Heart right ventricle (tissue), 16 donors: ENCODE measurements around the gene ZNF541. TPM values are rescaled to one million over a fixed set of nuclear protein-coding genes. Genes with fewer than 3 reads are reported as not detected.

ENCODE experiments used
- ATAC-seq, 8 donors: fragments of 200-7000 bp; cut with Tn5 transposase; one replicate each; pipeline ENCODE4 v1.9.1; 2020; ENCODE audit warnings: mild to moderate bottlenecking in 8 of 8, moderate library complexity in 8 of 8, moderate number of reproducible peaks in 1 of 8
- DNase-seq, 2 donors: peaks; one replicate each; pipeline ENCODE4 v3.0.0-alpha.2; 2020
- H3K27ac ChIP-seq, 10 donors: fragments of 200-600 bp; sonication (generic) in 2 of 10; one replicate each; pipeline versions ENCODE4 v1.5.0 to v1.8.0; 2020 to 2022; ENCODE audit warnings: mild to moderate bottlenecking in 3 of 10
- H3K27me3 ChIP-seq, 7 donors: fragments of 200-600 bp; one replicate each; pipeline ENCODE4 v1.8.0; 2021 to 2022; ENCODE audit warnings: mild to moderate bottlenecking in 2 of 7
- H3K36me3 ChIP-seq, 9 donors: fragments of 200-600 bp; sonication (generic) in 1 of 9; one replicate each; pipeline versions ENCODE4 v1.5.0 to v1.8.0; 2020 to 2022; ENCODE audit warnings: mild to moderate bottlenecking in 2 of 9
- H3K4me1 ChIP-seq, 9 donors: fragments of 200-600 bp; sonication (generic) in 1 of 9; one replicate each; pipeline versions ENCODE4 v1.5.0 to v1.8.0; 2020 to 2022; ENCODE audit warnings: mild to moderate bottlenecking in 4 of 9
- H3K4me3 ChIP-seq, 10 donors: fragments of 200-600 bp; sonication (generic) in 2 of 10; one replicate each; pipeline versions ENCODE4 v1.5.0 to v1.8.0; 2020 to 2022; ENCODE audit warnings: mild to moderate bottlenecking in 7 of 10, moderate library complexity in 2 of 10
- H3K9me3 ChIP-seq, 11 donors: fragments of 200-600 bp in 10 of 11; sonication (generic) in 2 of 11; one replicate each; pipeline versions ENCODE4 v1.5.0 to v1.8.0; 2013 to 2022; ENCODE audit warnings: mild to moderate bottlenecking in 2 of 11, control low read depth in 1 of 11, moderate library complexity in 1 of 11
- WGBS, 2 donors: extraction: QIAGEN DNeasy Blood & Tissue Kit; methylation state at CpG; one replicate each; pipeline ENCODE4 v1.1.7; 2013; ENCODE audit warnings: inconsistent platforms in 1 of 2; 5-methylcytosine and 5-hydroxymethylcytosine counted together
- intact Hi-C, 10 donors: fragments of 100-400 bp; cut with DNase I; formaldehyde crosslinking; loops; one replicate each; pipeline versions ENCODE4 v1.11.1 to v1.14.2; 2022
- polyA plus RNA-seq, 2 donors: library from polyadenylated mRNA; stranded (reverse); fragments of 200-250 nt; gene quantifications; one replicate each; pipeline ENCODE4 v1.2.3, GENCODE V29; 2013
- total RNA-seq, 10 donors: library from RNA; stranded (reverse); fragmentation: NEBNext Ultra II Directional in 3 of 10; extraction: Animal tissue kit (Norgen Biotek cat#: 25700) in 3 of 10; gene quantifications; one replicate each; pipeline versions ENCODE4 v1.2.1 to v1.2.4, GENCODE V29; 2021 to 2023
- TF ChIP-seq, protein P1 (sequence below), 9 donors: fragments of 200-600 bp; sonication (generic) in 2 of 9; IDR thresholded peaks; one replicate each; pipeline versions ENCODE4 v1.5.0 to v1.8.0; 2021 to 2022; ENCODE audit warnings: antibody characterized with exemption in 9 of 9, mild to moderate bottlenecking in 5 of 9, moderate library complexity in 1 of 9
- donor health status: Arrhythmogenic right ventricular cardiomyopathy.
- donor health status: ischemic (EF 13 %, LVEDD 7.1; RV severe dilation, severe dysfunction).
- donor health status: healthy with polysubstance abuse.
- donor health status: DM: no; HTN: yes; CAD: no.
- donor health status: DM: no; HTN: no; CAD: no.
- donor health status: ischemic (EF 25% LVEDD 6.9; RV normal size, moderate dysfunction).
- donor health status: ischemic (EF 25% LVEDD 5.7; RV mildly dilated, moderate dysfunction).
- donor health status: healthy.
- donor health status: DM: yes; HTN: yes; CAD: no.
- donor health status: Ischemic cardiomyopathy.
- donor health status: ischemic (EF 35%, LVEDD 5.7; RV mildly dilated, moderate dysfunction).
- donor health status: nonischemic (EF 11% LVEDD 7.7; RV severe dilation, severe dysfunction).
- donor health status: DM: yes; HTN: yes; CAD: no.
- donor health status: PGD.
- donor health status: ischemic (EF 29% LVEDD 5.4; RV normal size, mild dysfunction).
- donor health status: nonischemic (EF 23%, LVEDD 6.1; RV moderate dilation, normal function).

ZNF541 gene
- total and polyA plus RNA-seq, 12 donors, result 0.23 to 3.7 (median 1.5) TPM

DNA sequence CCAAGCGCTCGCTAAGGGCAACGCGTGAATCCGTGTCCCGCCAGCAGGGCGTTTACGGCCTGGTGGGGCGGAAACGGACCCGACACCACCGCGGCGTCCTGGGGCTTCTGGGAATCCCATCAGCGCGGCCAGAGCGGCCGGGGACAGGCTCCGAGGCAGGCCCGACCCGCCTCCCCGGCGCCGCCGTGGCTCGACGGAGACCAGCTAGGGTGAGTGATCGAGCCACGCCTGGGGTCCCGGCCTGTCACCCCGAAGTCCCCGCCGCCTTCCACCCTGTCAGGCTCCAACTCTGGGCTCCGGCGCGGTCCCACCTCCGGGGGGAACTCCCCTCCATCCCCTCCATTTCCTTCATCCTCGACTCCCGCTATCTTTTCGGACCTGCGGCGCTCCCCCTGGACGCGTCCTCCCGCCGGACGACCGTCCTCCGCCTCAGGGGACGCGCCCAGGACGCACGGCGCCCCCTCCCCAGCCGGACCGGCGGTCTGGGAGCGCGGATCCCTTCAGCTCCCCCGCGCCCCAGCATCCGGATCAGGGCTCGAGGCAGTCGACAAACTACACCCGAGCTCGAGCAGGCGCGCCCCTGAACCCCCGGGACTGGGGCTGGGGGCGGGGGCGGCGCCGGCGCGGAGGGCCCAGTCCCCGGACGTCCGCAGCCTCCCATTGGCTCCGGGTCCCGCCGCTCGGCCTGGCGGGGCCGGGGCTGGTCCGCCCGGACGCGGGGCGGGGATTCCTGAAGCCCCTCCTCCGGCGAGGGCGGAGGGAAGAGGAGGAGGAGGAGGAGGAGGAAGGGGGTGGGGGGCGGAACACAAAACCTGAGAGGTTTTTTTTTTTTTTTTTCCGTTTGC is 35.3 kb upstream of the ZNF541 start:
- TF ChIP-seq, protein P1, sequence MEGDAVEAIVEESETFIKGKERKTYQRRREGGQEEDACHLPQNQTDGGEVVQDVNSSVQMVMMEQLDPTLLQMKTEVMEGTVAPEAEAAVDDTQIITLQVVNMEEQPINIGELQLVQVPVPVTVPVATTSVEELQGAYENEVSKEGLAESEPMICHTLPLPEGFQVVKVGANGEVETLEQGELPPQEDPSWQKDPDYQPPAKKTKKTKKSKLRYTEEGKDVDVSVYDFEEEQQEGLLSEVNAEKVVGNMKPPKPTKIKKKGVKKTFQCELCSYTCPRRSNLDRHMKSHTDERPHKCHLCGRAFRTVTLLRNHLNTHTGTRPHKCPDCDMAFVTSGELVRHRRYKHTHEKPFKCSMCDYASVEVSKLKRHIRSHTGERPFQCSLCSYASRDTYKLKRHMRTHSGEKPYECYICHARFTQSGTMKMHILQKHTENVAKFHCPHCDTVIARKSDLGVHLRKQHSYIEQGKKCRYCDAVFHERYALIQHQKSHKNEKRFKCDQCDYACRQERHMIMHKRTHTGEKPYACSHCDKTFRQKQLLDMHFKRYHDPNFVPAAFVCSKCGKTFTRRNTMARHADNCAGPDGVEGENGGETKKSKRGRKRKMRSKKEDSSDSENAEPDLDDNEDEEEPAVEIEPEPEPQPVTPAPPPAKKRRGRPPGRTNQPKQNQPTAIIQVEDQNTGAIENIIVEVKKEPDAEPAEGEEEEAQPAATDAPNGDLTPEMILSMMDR (IDR thresholded peaks at IDR 0.05), result peak in 5 of 9 donors; percentile 14 to 46 (median 42)
- Histone ChIP-seq H3K27me3 (no peaks in the 10 kb centered on the region), H3K4me1 (peaks cover 18 to 44% (median 39%) of the 10 kb centered on the region in 9 donors), H3K36me3 (peaks cover 0 to 6% (median 0%) of the 10 kb centered on the region in 9 donors), H3K27ac (peak overlapping the region; percentile 92 to 100 (median 98)), H3K4me3 (peak overlapping the region; percentile 80 to 100 (median 96)), H3K9me3 (no peaks in the 10 kb centered on the region)
- 0 to 1% methylated on average over 86 to 93 of the region's 94 CpGs for WGBS, 2 donors
- intact Hi-C loops, result loop anchor here in 4 of 10 donors (2.0 to 10.0 kb wide), 4 partner anchors 91 to 93 kb away; partner anchors contain the start of gene NAPA (in 4 of the 4)
- peak; percentile 95 to 97 for DNase-seq
- ATAC-seq, result peak; percentile 94 to 96 (median 96)

GRCh38 chr19:47607564-47608073 is 34.7 kb upstream of the ZNF541 start:
- intact Hi-C loops, result loop anchor here in 4 of 10 donors (2.0 to 10.0 kb wide), 4 partner anchors 90 to 93 kb away; partner anchors contain the start of gene NAPA (in 4 of the 4)
- H3K9me3 ChIP-seq, result no peaks in the 10 kb centered on the region
- ATAC-seq (no peak), DNase-seq (no peak)
- H3K4me1 ChIP-seq, result peaks cover 15 to 38% (median 33%) of the 10 kb centered on the region in 9 donors
- no peaks in the 10 kb centered on the region for H3K27me3 ChIP-seq
- H3K27ac ChIP-seq, result peak overlapping the region; percentile 92 to 100 (median 98)
- H3K36me3 ChIP-seq, result peaks cover 0 to 6% (median 0%) of the 10 kb centered on the region in 9 donors
- 34 to 39% methylated on average over 21 of the region's 21 CpGs for WGBS, 2 donors
- peak overlapping the region; percentile 80 to 100 (median 96) for H3K4me3 ChIP-seq
- TF ChIP-seq, protein P1 (IDR thresholded peaks at IDR 0.05), result no peak

- no peaks in the 10 kb centered on the region for H3K9me3 ChIP-seq
- H3K27ac ChIP-seq, result no peak overlapping the region
- no peak overlapping the region for H3K4me3 ChIP-seq
- WGBS, 2 donors, result 60 to 64% methylated on average over 13 of the region's 13 CpGs
- H3K36me3 ChIP-seq, result no peaks in the 10 kb centered on the region
- peaks cover 2 to 35% (median 21%) of the 10 kb centered on the region in 9 donors for H3K4me1 ChIP-seq
- TF ChIP-seq, protein P1 (IDR thresholded peaks at IDR 0.05), result no peak
- intact Hi-C loops, result loop anchor here in 5 of 10 donors (5.0 to 10.0 kb wide), 4 partner anchors 82 to 92 kb away; partner anchors contain the start of gene NAPA (in 3 of the 5)
- DNase-seq, result no peak
- no peaks in the 10 kb centered on the region for H3K27me3 ChIP-seq
- ATAC-seq, result no peak
Observed at GRCh38 chr19:47603706-47604565, 31.0 kb upstream of the ZNF541 start.
